SK-N-MC (cell line): Measurements from ENCODE around the gene ATXN1.

Experiments used
- EZH2 ChIP-seq: fragments of 200-600 bp; sonication (generic); IDR thresholded peaks from one replicate; pipeline ENCODE4 v1.6.1; 2017; ENCODE audit warnings: antibody characterized with exemption
- POLR2AphosphoS5 ChIP-seq: IDR thresholded peaks from 2 replicates; pipeline ENCODE4 v1.6.1; 2012; ENCODE audit warnings: mild to moderate bottlenecking, low read depth, low read length, borderline replicate concordance

DNA sequence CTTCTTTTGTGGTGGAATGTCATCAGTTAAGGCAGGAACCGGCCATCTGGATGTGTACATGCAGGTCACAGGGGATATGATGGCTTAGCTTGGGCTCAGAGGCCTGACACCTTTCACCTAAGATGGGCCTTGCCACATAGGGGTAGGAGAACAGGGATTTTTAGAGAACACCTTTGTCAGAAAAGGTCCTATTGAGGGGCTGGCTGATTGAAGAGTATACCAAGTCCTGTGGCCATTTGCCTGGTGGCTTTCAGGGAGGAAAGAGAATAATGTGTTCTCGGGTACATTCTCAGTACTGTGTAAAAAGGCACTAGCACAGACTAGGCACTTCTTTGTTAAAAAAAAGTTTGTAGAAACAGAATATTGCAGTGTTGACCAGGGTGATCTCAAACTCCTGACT lies 496.5 kb downstream of the ATXN1 start:
- TF ChIP-seq EZH2 (no peak), POLR2AphosphoS5 (no peak)
